K562 (cell line): ENCODE results near the gene AHCY.

Experiments used
- CHD2 ChIP-seq: IDR thresholded peaks from 2 replicates; pipeline ENCODE4 v1.6.1; 2011; ENCODE audit warnings: low read depth, low read length
- EGR1 ChIP-seq: fragments of 450-650 bp; conservative IDR thresholded peaks from 2 replicates; pipeline ENCODE4 v1.6.1; 2017; ENCODE audit warnings: mild to moderate bottlenecking
- EP300 ChIP-seq: IDR thresholded peaks from 2 replicates; pipeline ENCODE4 v1.6.1; 2012; ENCODE audit warnings: low read length, improper control_type of control experiment
- MIER1 ChIP-seq: fragments of 450-650 bp; IDR thresholded peaks from 2 replicates; pipeline ENCODE4 v1.6.1; 2016; ENCODE audit warnings: antibody characterized with exemption, mild to moderate bottlenecking, low read depth
- NCOA1 ChIP-seq: fragments of 450-650 bp; IDR thresholded peaks from 2 replicates; pipeline ENCODE4 v1.6.1; 2016; ENCODE audit warnings: low read depth
- PCBP1 ChIP-seq: fragments of 200-400 bp; formaldehyde crosslinking; IDR thresholded peaks from 2 replicates; pipeline ENCODE4 v1.6.1; 2018; ENCODE audit warnings: mild to moderate bottlenecking, low read depth, low read length; ENCODE audit not compliant: poor library complexity, severe bottlenecking
- RFX1 ChIP-seq: fragments of 450-650 bp; IDR thresholded peaks from 2 replicates; pipeline ENCODE4 v1.6.1; 2016; ENCODE audit warnings: mild to moderate bottlenecking, moderate library complexity
- TARDBP ChIP-seq: fragments of 450-650 bp; IDR thresholded peaks from 2 replicates; pipeline ENCODE4 v1.6.1; 2016
- VEZF1 ChIP-seq: fragments of 200-800 bp; sonication (Bioruptor generic); IDR thresholded peaks from 2 replicates; pipeline ENCODE4 v1.6.1; 2017; ENCODE audit warnings: missing genetic modification characterization, missing compliant biosample characterization
- ZBTB33 ChIP-seq: sonication (generic); formaldehyde crosslinking; IDR thresholded peaks from 2 replicates; pipeline ENCODE4 v1.8.1; 2023; ENCODE audit warnings: mild to moderate bottlenecking, missing genetic modification reagents
- ZNF121 ChIP-seq: sonication (generic); formaldehyde crosslinking; conservative IDR thresholded peaks from 2 replicates; pipeline ENCODE4 v1.8.0; 2022; ENCODE audit warnings: missing genetic modification reagents
- TF ChIP-seq, protein P1 (sequence below): sonication (generic); formaldehyde crosslinking; IDR thresholded peaks from 2 replicates; pipeline ENCODE4 v1.8.0; 2022; ENCODE audit warnings: mild to moderate bottlenecking, missing genetic modification reagents
- TF ChIP-seq, protein P2 (sequence below), 3 experiments: IDR thresholded peaks in 2 of 3; conservative IDR thresholded peaks in 1 of 3; 2 replicates each; pipeline ENCODE4 v1.5.1; 2011 to 2012; ENCODE audit warnings: low read length in 3 of 3, mild to moderate bottlenecking in 3 of 3, control low read depth in 2 of 3, improper control_type of control experiment in 1 of 3, inconsistent platforms in 1 of 3, low read depth in 1 of 3, mixed read lengths in 1 of 3, moderate library complexity in 1 of 3; ENCODE audit not compliant: insufficient read depth in 2 of 3
- TF ChIP-seq, protein P3 (sequence below): sonication (generic); formaldehyde crosslinking; IDR thresholded peaks from 2 replicates; pipeline ENCODE4 v1.8.0; 2022; ENCODE audit warnings: missing genetic modification reagents, mild to moderate bottlenecking, borderline replicate concordance

- no peak for TF ChIP-seq EGR1
- TF ChIP-seq, protein P1, sequence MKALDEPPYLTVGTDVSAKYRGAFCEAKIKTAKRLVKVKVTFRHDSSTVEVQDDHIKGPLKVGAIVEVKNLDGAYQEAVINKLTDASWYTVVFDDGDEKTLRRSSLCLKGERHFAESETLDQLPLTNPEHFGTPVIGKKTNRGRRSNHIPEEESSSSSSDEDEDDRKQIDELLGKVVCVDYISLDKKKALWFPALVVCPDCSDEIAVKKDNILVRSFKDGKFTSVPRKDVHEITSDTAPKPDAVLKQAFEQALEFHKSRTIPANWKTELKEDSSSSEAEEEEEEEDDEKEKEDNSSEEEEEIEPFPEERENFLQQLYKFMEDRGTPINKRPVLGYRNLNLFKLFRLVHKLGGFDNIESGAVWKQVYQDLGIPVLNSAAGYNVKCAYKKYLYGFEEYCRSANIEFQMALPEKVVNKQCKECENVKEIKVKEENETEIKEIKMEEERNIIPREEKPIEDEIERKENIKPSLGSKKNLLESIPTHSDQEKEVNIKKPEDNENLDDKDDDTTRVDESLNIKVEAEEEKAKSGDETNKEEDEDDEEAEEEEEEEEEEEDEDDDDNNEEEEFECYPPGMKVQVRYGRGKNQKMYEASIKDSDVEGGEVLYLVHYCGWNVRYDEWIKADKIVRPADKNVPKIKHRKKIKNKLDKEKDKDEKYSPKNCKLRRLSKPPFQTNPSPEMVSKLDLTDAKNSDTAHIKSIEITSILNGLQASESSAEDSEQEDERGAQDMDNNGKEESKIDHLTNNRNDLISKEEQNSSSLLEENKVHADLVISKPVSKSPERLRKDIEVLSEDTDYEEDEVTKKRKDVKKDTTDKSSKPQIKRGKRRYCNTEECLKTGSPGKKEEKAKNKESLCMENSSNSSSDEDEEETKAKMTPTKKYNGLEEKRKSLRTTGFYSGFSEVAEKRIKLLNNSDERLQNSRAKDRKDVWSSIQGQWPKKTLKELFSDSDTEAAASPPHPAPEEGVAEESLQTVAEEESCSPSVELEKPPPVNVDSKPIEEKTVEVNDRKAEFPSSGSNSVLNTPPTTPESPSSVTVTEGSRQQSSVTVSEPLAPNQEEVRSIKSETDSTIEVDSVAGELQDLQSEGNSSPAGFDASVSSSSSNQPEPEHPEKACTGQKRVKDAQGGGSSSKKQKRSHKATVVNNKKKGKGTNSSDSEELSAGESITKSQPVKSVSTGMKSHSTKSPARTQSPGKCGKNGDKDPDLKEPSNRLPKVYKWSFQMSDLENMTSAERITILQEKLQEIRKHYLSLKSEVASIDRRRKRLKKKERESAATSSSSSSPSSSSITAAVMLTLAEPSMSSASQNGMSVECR (CRISPR knock-in tag): no peak
- TF ChIP-seq CHD2: no peak
- no peak for TF ChIP-seq NCOA1
- TF ChIP-seq RFX1: no peak
- TF ChIP-seq ZNF121 (CRISPR knock-in tag): no peak
- no peak for TF ChIP-seq MIER1
- no peak for TF ChIP-seq ZBTB33 (CRISPR knock-in tag)
- no peak for TF ChIP-seq PCBP1
- TF ChIP-seq, protein P2, sequence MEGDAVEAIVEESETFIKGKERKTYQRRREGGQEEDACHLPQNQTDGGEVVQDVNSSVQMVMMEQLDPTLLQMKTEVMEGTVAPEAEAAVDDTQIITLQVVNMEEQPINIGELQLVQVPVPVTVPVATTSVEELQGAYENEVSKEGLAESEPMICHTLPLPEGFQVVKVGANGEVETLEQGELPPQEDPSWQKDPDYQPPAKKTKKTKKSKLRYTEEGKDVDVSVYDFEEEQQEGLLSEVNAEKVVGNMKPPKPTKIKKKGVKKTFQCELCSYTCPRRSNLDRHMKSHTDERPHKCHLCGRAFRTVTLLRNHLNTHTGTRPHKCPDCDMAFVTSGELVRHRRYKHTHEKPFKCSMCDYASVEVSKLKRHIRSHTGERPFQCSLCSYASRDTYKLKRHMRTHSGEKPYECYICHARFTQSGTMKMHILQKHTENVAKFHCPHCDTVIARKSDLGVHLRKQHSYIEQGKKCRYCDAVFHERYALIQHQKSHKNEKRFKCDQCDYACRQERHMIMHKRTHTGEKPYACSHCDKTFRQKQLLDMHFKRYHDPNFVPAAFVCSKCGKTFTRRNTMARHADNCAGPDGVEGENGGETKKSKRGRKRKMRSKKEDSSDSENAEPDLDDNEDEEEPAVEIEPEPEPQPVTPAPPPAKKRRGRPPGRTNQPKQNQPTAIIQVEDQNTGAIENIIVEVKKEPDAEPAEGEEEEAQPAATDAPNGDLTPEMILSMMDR (IDR thresholded peaks at IDR 0.05 in 2 of 3, conservative IDR thresholded peaks at IDR 0.05 in 1 of 3; ENCODE audit: insufficient read depth in 2 of 3, low read depth in 1 of 3, low read length in 3 of 3): no peak
- TF ChIP-seq VEZF1: no peak
- TF ChIP-seq EP300: no peak
- TF ChIP-seq, protein P3, sequence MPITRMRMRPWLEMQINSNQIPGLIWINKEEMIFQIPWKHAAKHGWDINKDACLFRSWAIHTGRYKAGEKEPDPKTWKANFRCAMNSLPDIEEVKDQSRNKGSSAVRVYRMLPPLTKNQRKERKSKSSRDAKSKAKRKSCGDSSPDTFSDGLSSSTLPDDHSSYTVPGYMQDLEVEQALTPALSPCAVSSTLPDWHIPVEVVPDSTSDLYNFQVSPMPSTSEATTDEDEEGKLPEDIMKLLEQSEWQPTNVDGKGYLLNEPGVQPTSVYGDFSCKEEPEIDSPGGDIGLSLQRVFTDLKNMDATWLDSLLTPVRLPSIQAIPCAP (CRISPR knock-in tag): no peak
- TF ChIP-seq TARDBP: no peak
These were observed 17.7 kb upstream of the AHCY start for GRCh38 chr20:34320861-34321260.
